DND-41 (cell line): Measurements from ENCODE around the gene GAGE12H.
"Not testable (repeated sequence)": the region's sequence is repeated elsewhere in the genome, so short reads cannot be mapped to it uniquely, and the experiment has no call there.

Experiments used
- EZH2 ChIP-seq: IDR thresholded peaks from 3 replicates; pipeline ENCODE4 v1.6.1; 2012; ENCODE audit warnings: borderline replicate concordance, low read depth, mild to moderate bottlenecking, moderate library complexity, low read length, inconsistent platforms; ENCODE audit not compliant: severe bottlenecking
- TF ChIP-seq, protein P1 (sequence below): IDR thresholded peaks from 2 replicates; pipeline ENCODE4 v1.5.1; 2012; ENCODE audit warnings: borderline replicate concordance, low read length, moderate library complexity, mild to moderate bottlenecking; ENCODE audit not compliant: poor library complexity, severe bottlenecking; ENCODE audit errors: extremely low read depth

- TF ChIP-seq, protein P1, sequence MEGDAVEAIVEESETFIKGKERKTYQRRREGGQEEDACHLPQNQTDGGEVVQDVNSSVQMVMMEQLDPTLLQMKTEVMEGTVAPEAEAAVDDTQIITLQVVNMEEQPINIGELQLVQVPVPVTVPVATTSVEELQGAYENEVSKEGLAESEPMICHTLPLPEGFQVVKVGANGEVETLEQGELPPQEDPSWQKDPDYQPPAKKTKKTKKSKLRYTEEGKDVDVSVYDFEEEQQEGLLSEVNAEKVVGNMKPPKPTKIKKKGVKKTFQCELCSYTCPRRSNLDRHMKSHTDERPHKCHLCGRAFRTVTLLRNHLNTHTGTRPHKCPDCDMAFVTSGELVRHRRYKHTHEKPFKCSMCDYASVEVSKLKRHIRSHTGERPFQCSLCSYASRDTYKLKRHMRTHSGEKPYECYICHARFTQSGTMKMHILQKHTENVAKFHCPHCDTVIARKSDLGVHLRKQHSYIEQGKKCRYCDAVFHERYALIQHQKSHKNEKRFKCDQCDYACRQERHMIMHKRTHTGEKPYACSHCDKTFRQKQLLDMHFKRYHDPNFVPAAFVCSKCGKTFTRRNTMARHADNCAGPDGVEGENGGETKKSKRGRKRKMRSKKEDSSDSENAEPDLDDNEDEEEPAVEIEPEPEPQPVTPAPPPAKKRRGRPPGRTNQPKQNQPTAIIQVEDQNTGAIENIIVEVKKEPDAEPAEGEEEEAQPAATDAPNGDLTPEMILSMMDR = not testable (repeated sequence)
- TF ChIP-seq EZH2 = not testable (repeated sequence)
Measured at GRCh38 chrX:49569152-49569551, 10.6 kb upstream of the GAGE12H start.
